ENCODE results near the gene AZGP1.
"Not testable (repeated sequence)": the region's sequence is repeated elsewhere in the genome, so short reads cannot be mapped to it uniquely, and the experiment has no call there.

The AZGP1 gene

GRCh38 chr7:99938296-99938695 is 37.5 kb downstream of the AZGP1 start:
- TF ChIP-seq CTCF (IDR thresholded peaks at IDR 0.05; ENCODE audit: insufficient read depth, low read length, missing control alignments), result no peak
- H3K4me3 ChIP-seq (ENCODE audit: low read depth, low read length), result no peak overlapping the region
- CTCF ChIA-PET, result interaction anchor here (2.1 kb wide), 1 partner anchor 24 kb away, joined by 10 read pairs; no protein-coding TSS in a partner anchor
- DNase-seq (ENCODE audit: low read depth, low spot score), result no peak
- POLR2A ChIA-PET, result interaction anchor here (1.1 kb wide), 2 partner anchors 19 to 29 kb away, joined by 4 read pairs; partner anchors contain the start of gene TRIM4

GRCh38 chr7:99935009-99935408 is 40.8 kb downstream of the AZGP1 start:
- POLR2A ChIA-PET; DNase-seq (ENCODE audit: low read depth, low spot score); H3K4me3 ChIP-seq (ENCODE audit: low read depth, low read length): not testable (repeated sequence)
- CTCF ChIA-PET, result interaction anchor here (0.8 to 1.2 kb wide), 2 partner anchors 16 to 59 kb away, joined by 3 read pairs; no protein-coding TSS in a partner anchor

- TF ChIP-seq CTCF (IDR thresholded peaks at IDR 0.05; ENCODE audit: insufficient read depth, low read length, missing control alignments), result no peak
- no peak for DNase-seq (ENCODE audit: low read depth, low spot score)
- ChIA-PET CTCF (interaction anchor here (1.0 to 2.2 kb wide), 4 partner anchors 11 to 65 kb away, joined by 5 to 13 read pairs (median 6); partner anchors contain the start of gene TRIM4), POLR2A (no interaction called here)
- H3K4me3 ChIP-seq (ENCODE audit: low read depth, low read length), result no peak overlapping the region
These were observed 45.5 kb downstream of the AZGP1 start for GRCh38 chr7:99930376-99930775.

- POLR2A ChIA-PET, result interaction anchor here (0.9 kb wide), 1 partner anchor 10 kb away, joined by 4 read pairs; the partner anchor contains the start of gene TRIM4
- peak overlapping the region; percentile 36; the same call in 1 of the 2 replicates for H3K4me3 ChIP-seq (ENCODE audit: low read depth, low read length)
- CTCF ChIA-PET, result interaction anchor here (0.8 to 2.2 kb wide), 8 partner anchors 11 to 66 kb away, joined by 3 to 13 read pairs (median 5); partner anchors contain the start of gene TRIM4
- no peak for TF ChIP-seq CTCF (IDR thresholded peaks at IDR 0.05; ENCODE audit: insufficient read depth, low read length, missing control alignments)
- DNase-seq (ENCODE audit: low read depth, low spot score), result no peak
These were observed 46.1 kb downstream of the AZGP1 start for GRCh38 chr7:99929730-99930053.

- CTCF ChIA-PET, result interaction anchor here (0.8 to 2.2 kb wide), 9 partner anchors 10 to 86 kb away, joined by 3 to 13 read pairs (median 5); partner anchors contain the start of genes TRIM4 and ZKSCAN1
- POLR2A ChIA-PET, result interaction anchor here (0.6 to 0.9 kb wide), 2 partner anchors 10 to 429 kb away, joined by 3 to 4 read pairs; partner anchors contain the start of gene TRIM4
These were observed 46.7 kb downstream of the AZGP1 start, which contains the start of gene GJC3 for GRCh38 chr7:99928994-99929729. GJC3 (minus strand) TSS chr7:99929620; CDS start chr7:99929620, 0 bp downstream.

GRCh38 chr7:99928188-99928587 is 47.6 kb downstream of the AZGP1 start:
- CTCF ChIA-PET, result interaction anchor here (1.3 to 1.6 kb wide), 2 partner anchors 13 to 87 kb away, joined by 3 to 4 read pairs; partner anchors contain the start of gene ZKSCAN1
- DNase-seq (ENCODE audit: low read depth, low spot score), result no peak
- POLR2A ChIA-PET, result interaction anchor here (0.6 kb wide), 1 partner anchor 428 kb away, joined by 3 read pairs; no protein-coding TSS in a partner anchor
- no peak for TF ChIP-seq CTCF (IDR thresholded peaks at IDR 0.05; ENCODE audit: insufficient read depth, low read length, missing control alignments)
- no peak overlapping the region for H3K4me3 ChIP-seq (ENCODE audit: low read depth, low read length)

More at GRCh38 chr7:99928994-99929729, 46.7 kb downstream of the AZGP1 start, which contains the start of gene GJC3:
- peak within 1 kb of the TSS; percentile 36 for H3K4me3 ChIP-seq (ENCODE audit: low read depth, low read length)
- peak; percentile 35 for TF ChIP-seq CTCF (IDR thresholded peaks at IDR 0.05; ENCODE audit: insufficient read depth, low read length, missing control alignments)
- DNase-seq (ENCODE audit: low read depth, low spot score), result no peak
